ENCODE results near the gene PLA2G6. TPM values are rescaled to one million over a fixed set of nuclear protein-coding genes. Genes with fewer than 3 reads are reported as not detected.

PLA2G6 gene
- total and polyA plus RNA-seq, 2 of the 13 experiments (the other 11 are each of a cell fraction or from before 2014, with no cell fraction given) = 4.8 to 11.5 TPM

DNA sequence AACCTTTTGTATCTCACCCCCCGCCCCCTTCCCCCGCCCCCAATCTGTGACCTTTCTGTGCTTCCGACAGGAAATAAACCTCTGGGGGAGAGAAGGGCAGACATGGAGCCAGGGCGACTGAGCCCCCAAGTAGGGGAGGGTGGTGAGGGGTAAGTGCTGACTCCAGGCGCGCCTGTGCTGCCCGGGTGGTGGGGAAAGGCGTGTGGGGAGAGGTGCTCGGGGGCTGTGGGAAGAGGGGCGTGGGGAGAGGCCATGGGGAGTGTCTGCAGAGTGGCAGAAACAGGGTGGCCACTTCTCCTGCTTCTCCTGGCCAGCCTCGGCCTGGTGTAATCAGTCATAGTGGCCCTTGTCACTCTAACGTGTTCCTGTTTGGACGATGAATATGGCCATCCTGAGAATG is 105.7 kb downstream of the PLA2G6 start (continued):
- TF ChIP-seq, protein P1, sequence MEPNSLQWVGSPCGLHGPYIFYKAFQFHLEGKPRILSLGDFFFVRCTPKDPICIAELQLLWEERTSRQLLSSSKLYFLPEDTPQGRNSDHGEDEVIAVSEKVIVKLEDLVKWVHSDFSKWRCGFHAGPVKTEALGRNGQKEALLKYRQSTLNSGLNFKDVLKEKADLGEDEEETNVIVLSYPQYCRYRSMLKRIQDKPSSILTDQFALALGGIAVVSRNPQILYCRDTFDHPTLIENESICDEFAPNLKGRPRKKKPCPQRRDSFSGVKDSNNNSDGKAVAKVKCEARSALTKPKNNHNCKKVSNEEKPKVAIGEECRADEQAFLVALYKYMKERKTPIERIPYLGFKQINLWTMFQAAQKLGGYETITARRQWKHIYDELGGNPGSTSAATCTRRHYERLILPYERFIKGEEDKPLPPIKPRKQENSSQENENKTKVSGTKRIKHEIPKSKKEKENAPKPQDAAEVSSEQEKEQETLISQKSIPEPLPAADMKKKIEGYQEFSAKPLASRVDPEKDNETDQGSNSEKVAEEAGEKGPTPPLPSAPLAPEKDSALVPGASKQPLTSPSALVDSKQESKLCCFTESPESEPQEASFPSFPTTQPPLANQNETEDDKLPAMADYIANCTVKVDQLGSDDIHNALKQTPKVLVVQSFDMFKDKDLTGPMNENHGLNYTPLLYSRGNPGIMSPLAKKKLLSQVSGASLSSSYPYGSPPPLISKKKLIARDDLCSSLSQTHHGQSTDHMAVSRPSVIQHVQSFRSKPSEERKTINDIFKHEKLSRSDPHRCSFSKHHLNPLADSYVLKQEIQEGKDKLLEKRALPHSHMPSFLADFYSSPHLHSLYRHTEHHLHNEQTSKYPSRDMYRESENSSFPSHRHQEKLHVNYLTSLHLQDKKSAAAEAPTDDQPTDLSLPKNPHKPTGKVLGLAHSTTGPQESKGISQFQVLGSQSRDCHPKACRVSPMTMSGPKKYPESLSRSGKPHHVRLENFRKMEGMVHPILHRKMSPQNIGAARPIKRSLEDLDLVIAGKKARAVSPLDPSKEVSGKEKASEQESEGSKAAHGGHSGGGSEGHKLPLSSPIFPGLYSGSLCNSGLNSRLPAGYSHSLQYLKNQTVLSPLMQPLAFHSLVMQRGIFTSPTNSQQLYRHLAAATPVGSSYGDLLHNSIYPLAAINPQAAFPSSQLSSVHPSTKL (CRISPR knock-in tag; IDR thresholded peaks at IDR 0.05) = no peak
- no peak for TF ChIP-seq ATF2 (CRISPR knock-in tag; IDR thresholded peaks at IDR 0.05)
- no peak for TF ChIP-seq ZNF253 (CRISPR knock-in tag; IDR thresholded peaks at IDR 0.05; ENCODE audit: borderline replicate concordance)
- TF ChIP-seq SMARCC2 (IDR thresholded peaks at IDR 0.05) = no peak
- TF ChIP-seq SALL1 (CRISPR knock-in tag; IDR thresholded peaks at IDR 0.05) = no peak
- TF ChIP-seq RELA (CRISPR knock-in tag; IDR thresholded peaks at IDR 0.05) = no peak
- no peak for TF ChIP-seq ZNF646 (CRISPR knock-in tag; IDR thresholded peaks at IDR 0.05)
- TF ChIP-seq, protein P2, sequence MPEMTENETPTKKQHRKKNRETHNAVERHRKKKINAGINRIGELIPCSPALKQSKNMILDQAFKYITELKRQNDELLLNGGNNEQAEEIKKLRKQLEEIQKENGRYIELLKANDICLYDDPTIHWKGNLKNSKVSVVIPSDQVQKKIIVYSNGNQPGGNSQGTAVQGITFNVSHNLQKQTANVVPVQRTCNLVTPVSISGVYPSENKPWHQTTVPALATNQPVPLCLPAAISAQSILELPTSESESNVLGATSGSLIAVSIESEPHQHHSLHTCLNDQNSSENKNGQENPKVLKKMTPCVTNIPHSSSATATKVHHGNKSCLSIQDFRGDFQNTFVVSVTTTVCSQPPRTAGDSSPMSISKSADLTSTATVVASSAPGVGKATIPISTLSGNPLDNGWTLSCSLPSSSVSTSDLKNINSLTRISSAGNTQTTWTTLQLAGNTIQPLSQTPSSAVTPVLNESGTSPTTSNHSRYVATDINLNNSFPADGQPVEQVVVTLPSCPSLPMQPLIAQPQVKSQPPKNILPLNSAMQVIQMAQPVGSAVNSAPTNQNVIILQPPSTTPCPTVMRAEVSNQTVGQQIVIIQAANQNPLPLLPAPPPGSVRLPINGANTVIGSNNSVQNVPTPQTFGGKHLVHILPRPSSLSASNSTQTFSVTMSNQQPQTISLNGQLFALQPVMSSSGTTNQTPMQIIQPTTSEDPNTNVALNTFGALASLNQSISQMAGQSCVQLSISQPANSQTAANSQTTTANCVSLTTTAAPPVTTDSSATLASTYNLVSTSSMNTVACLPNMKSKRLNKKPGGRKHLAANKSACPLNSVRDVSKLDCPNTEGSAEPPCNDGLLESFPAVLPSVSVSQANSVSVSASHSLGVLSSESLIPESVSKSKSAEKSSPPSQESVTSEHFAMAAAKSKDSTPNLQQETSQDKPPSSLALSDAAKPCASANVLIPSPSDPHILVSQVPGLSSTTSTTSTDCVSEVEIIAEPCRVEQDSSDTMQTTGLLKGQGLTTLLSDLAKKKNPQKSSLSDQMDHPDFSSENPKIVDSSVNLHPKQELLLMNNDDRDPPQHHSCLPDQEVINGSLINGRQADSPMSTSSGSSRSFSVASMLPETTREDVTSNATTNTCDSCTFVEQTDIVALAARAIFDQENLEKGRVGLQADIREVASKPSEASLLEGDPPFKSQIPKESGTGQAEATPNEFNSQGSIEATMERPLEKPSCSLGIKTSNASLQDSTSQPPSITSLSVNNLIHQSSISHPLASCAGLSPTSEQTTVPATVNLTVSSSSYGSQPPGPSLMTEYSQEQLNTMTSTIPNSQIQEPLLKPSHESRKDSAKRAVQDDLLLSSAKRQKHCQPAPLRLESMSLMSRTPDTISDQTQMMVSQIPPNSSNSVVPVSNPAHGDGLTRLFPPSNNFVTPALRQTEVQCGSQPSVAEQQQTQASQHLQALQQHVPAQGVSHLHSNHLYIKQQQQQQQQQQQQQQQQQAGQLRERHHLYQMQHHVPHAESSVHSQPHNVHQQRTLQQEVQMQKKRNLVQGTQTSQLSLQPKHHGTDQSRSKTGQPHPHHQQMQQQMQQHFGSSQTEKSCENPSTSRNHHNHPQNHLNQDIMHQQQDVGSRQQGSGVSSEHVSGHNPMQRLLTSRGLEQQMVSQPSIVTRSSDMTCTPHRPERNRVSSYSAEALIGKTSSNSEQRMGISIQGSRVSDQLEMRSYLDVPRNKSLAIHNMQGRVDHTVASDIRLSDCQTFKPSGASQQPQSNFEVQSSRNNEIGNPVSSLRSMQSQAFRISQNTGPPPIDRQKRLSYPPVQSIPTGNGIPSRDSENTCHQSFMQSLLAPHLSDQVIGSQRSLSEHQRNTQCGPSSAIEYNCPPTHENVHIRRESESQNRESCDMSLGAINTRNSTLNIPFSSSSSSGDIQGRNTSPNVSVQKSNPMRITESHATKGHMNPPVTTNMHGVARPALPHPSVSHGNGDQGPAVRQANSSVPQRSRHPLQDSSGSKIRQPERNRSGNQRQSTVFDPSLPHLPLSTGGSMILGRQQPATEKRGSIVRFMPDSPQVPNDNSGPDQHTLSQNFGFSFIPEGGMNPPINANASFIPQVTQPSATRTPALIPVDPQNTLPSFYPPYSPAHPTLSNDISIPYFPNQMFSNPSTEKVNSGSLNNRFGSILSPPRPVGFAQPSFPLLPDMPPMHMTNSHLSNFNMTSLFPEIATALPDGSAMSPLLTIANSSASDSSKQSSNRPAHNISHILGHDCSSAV (CRISPR knock-in tag; IDR thresholded peaks at IDR 0.05; ENCODE audit: borderline replicate concordance) = no peak
- no peak for TF ChIP-seq NR3C1 (CRISPR knock-in tag; IDR thresholded peaks at IDR 0.05)
